BLaER1 treated with 17β-estradiol and CSF1 and Interleukin-3, amounts not matched to agents 10 nM and 100 nM (cell line): ENCODE measurements around the gene MICAL2.
A peak's percentile ranks its signal among the peaks of the same experiment; 100 is the strongest.

Experiments
- H3K27ac ChIP-seq, 11 experiments: shearing (Covaris generic); formaldehyde crosslinking; 2 replicates each; pipeline ENCODE4 v1.8.1; 2022
- H3K27me3 ChIP-seq, 11 experiments: shearing (Covaris generic); formaldehyde crosslinking; 2 replicates each; pipeline ENCODE4 v1.8.1; 2022
- H3K36me3 ChIP-seq, 11 experiments: shearing (Covaris generic); formaldehyde crosslinking; 2 replicates each; pipeline ENCODE4 v1.8.1; 2022
- H3K4me1 ChIP-seq, 10 experiments: shearing (Covaris generic); formaldehyde crosslinking; 2 replicates each; pipeline ENCODE4 v1.8.1; 2022
- H3K4me2 ChIP-seq, 11 experiments: shearing (Covaris generic); formaldehyde crosslinking; 2 replicates each; pipeline ENCODE4 v1.8.1; 2022
- H3K4me3 ChIP-seq, 10 experiments: shearing (Covaris generic); formaldehyde crosslinking; 2 replicates each; pipeline ENCODE4 v1.8.1; 2022
- H3K9ac ChIP-seq, 11 experiments: shearing (Covaris generic); formaldehyde crosslinking; 2 replicates each; pipeline ENCODE4 v1.8.1; 2022
- H3K9me3 ChIP-seq, 11 experiments: shearing (Covaris generic); formaldehyde crosslinking; replicated peaks in 1 of 11; 2 replicates each; pipeline ENCODE4 v1.8.1; 2022
- H4K20me1 ChIP-seq, 11 experiments: shearing (Covaris generic); formaldehyde crosslinking; 2 replicates each; pipeline ENCODE4 v1.8.1; 2022
- Cebpa-rat ChIP-seq, 11 experiments: shearing (Covaris generic); IDR thresholded peaks; 2 replicates each; pipeline ENCODE4 v1.8.1; 2022

MICAL2 gene

GRCh38 chr11:12110201-12110713 lies at the start of gene MICAL2:
Gene MICAL2, plus strand, starts transcription at chr11:12110590. Its CDS starts 51,566 bp downstream, at chr11:12162156.
- H3K36me3 ChIP-seq: no peaks in the 10 kb centered on the region
- peaks cover 36 to 54% (median 39%) of the 10 kb centered on the region in 10 experiments for H3K4me1 ChIP-seq
- TF ChIP-seq Cebpa-rat (IDR thresholded peaks at IDR 0.05): no peak
- H3K9me3 ChIP-seq: no peaks in the 10 kb centered on the region
- H4K20me1 ChIP-seq: peaks cover 0 to 7% (median 0%) of the 10 kb centered on the region in 11 experiments; a peak in 2 of 22 replicates
- peak within 1 kb of the TSS; percentile 27 to 83 (median 66) for H3K9ac ChIP-seq
- peak within 1 kb of the TSS; percentile 76 to 99 (median 92) for H3K4me2 ChIP-seq
- H3K27ac ChIP-seq: peak within 1 kb of the TSS in 6 of 11 experiments; percentile 14 to 52 (median 34); a peak in 9 of 22 replicates
- peaks cover 5 to 10% (median 7%) of the 10 kb centered on the region in 11 experiments; a peak in 11 of 22 replicates for H3K27me3 ChIP-seq
- peak within 1 kb of the TSS; percentile 27 to 68 (median 57) for H3K4me3 ChIP-seq

GRCh38 chr11:12061851-12062560 lies 48.4 kb upstream of the MICAL2 start:
- TF ChIP-seq Cebpa-rat (IDR thresholded peaks at IDR 0.05): no peak
- Histone ChIP-seq H3K9ac (no peak overlapping the region), H3K4me2 (peak overlapping the region in 6 of 11 experiments; percentile 12 to 52 (median 42); a peak in 12 of 22 replicates)

GRCh38 chr11:12063251-12063650 lies 47.1 kb upstream of the MICAL2 start:
- no peak for TF ChIP-seq Cebpa-rat (IDR thresholded peaks at IDR 0.05)
- H4K20me1 ChIP-seq: no peaks in the 10 kb centered on the region
- no peaks in the 10 kb centered on the region for H3K36me3 ChIP-seq
- no peaks in the 10 kb centered on the region for H3K27me3 ChIP-seq
- H3K4me3 ChIP-seq: no peak overlapping the region
- H3K27ac ChIP-seq: no peak overlapping the region
- H3K9me3 ChIP-seq: peaks cover 8 to 18% (median 13%) of the 10 kb centered on the region in 11 experiments; a peak in 20 of 22 replicates
- H3K4me1 ChIP-seq: peaks cover 9 to 23% (median 15%) of the 10 kb centered on the region in 10 experiments
- no peak overlapping the region for H3K4me2 ChIP-seq
- H3K9ac ChIP-seq: no peak overlapping the region

More at GRCh38 chr11:12061851-12062560, 48.4 kb upstream of the MICAL2 start:
- Histone ChIP-seq H3K4me3 (no peak overlapping the region), H3K27me3 (no peaks in the 10 kb centered on the region), H3K4me1 (peaks cover 9 to 21% (median 13%) of the 10 kb centered on the region in 10 experiments), H3K27ac (no peak overlapping the region), H4K20me1 (no peaks in the 10 kb centered on the region), H3K36me3 (no peaks in the 10 kb centered on the region), H3K9me3 (peaks cover 17 to 27% (median 23%) of the 10 kb centered on the region in 11 experiments)

- no peak overlapping the region for H3K27ac ChIP-seq
- no peaks in the 10 kb centered on the region for H3K36me3 ChIP-seq
- H3K27me3 ChIP-seq: no peaks in the 10 kb centered on the region
- H3K9ac ChIP-seq: no peak overlapping the region
- H3K9me3 ChIP-seq: peaks cover 8 to 15% (median 12%) of the 10 kb centered on the region in 11 experiments; a peak in 20 of 22 replicates
- peaks cover 14 to 23% (median 17%) of the 10 kb centered on the region in 10 experiments for H3K4me1 ChIP-seq
- H3K4me2 ChIP-seq: no peak overlapping the region
- no peak overlapping the region for H3K4me3 ChIP-seq
- no peaks in the 10 kb centered on the region for H4K20me1 ChIP-seq
- TF ChIP-seq Cebpa-rat (IDR thresholded peaks at IDR 0.05): no peak
Observed at GRCh38 chr11:12064136-12064953, 46.0 kb upstream of the MICAL2 start.

- Histone ChIP-seq H3K4me2 (no peak overlapping the region), H3K9ac (no peak overlapping the region), H3K4me3 (no peak overlapping the region), H4K20me1 (no peaks in the 10 kb centered on the region), H3K4me1 (peaks cover 14 to 23% (median 17%) of the 10 kb centered on the region in 10 experiments), H3K27ac (no peak overlapping the region), H3K36me3 (no peaks in the 10 kb centered on the region), H3K9me3 (peaks cover 8 to 15% (median 12%) of the 10 kb centered on the region in 11 experiments; a peak in 20 of 22 replicates), H3K27me3 (no peaks in the 10 kb centered on the region)
- TF ChIP-seq Cebpa-rat (IDR thresholded peaks at IDR 0.05): no peak
Observed at GRCh38 chr11:12064954-12065280, 45.5 kb upstream of the MICAL2 start.

- no peak for TF ChIP-seq Cebpa-rat (IDR thresholded peaks at IDR 0.05)
- Histone ChIP-seq H3K4me2 (peak overlapping the region in 8 of 11 experiments; percentile 8 to 57 (median 46); a peak in 14 of 22 replicates), H3K36me3 (no peaks in the 10 kb centered on the region), H4K20me1 (no peaks in the 10 kb centered on the region), H3K4me1 (peaks cover 14 to 23% (median 17%) of the 10 kb centered on the region in 10 experiments), H3K27ac (no peak overlapping the region), H3K9me3 (peaks cover 8 to 15% (median 12%) of the 10 kb centered on the region in 11 experiments; a peak in 20 of 22 replicates), H3K9ac (no peak overlapping the region), H3K4me3 (no peak overlapping the region), H3K27me3 (no peaks in the 10 kb centered on the region)
Observed at GRCh38 chr11:12066056-12066798, 44.2 kb upstream of the MICAL2 start.

- Histone ChIP-seq H3K4me2 (peak overlapping the region in 8 of 11 experiments; percentile 8 to 57 (median 46); a peak in 11 of 22 replicates), H3K9ac (no peak overlapping the region; a peak in 1 of 22 replicates), H3K27me3 (no peaks in the 10 kb centered on the region), H4K20me1 (no peaks in the 10 kb centered on the region), H3K4me3 (no peak overlapping the region), H3K9me3 (peaks cover 8 to 15% (median 12%) of the 10 kb centered on the region in 11 experiments; a peak in 20 of 22 replicates), H3K4me1 (peaks cover 11 to 21% (median 16%) of the 10 kb centered on the region in 10 experiments), H3K27ac (no peak overlapping the region), H3K36me3 (no peaks in the 10 kb centered on the region)
- no peak for TF ChIP-seq Cebpa-rat (IDR thresholded peaks at IDR 0.05)
Observed at GRCh38 chr11:12066799-12067508, 43.4 kb upstream of the MICAL2 start.

- Histone ChIP-seq H3K9me3 (peaks cover 8 to 15% (median 12%) of the 10 kb centered on the region in 11 experiments; a peak in 20 of 22 replicates), H3K4me3 (no peak overlapping the region), H4K20me1 (no peaks in the 10 kb centered on the region), H3K4me2 (no peak overlapping the region), H3K27me3 (no peaks in the 10 kb centered on the region), H3K9ac (no peak overlapping the region), H3K4me1 (peaks cover 5 to 16% (median 13%) of the 10 kb centered on the region in 10 experiments; a peak in 19 of 20 replicates), H3K36me3 (no peaks in the 10 kb centered on the region), H3K27ac (no peak overlapping the region)
- no peak for TF ChIP-seq Cebpa-rat (IDR thresholded peaks at IDR 0.05)
Observed at GRCh38 chr11:12067796-12068357, 42.5 kb upstream of the MICAL2 start.
